ENCODE measurements around the gene XAB2. TPM values are rescaled to one million over a fixed set of nuclear protein-coding genes. Genes with fewer than 3 reads are reported as not detected.
A peak's percentile ranks its signal among the peaks of the same experiment; 100 is the strongest.

The XAB2 gene
- total and polyA plus RNA-seq, 2 donors (not counting 3 experiments of a cell fraction or from before 2014, with no cell fraction given), result 37.3 to 47.6 TPM

- intact Hi-C loops (cut with micrococcal nuclease) (no loop called here), dilution Hi-C loops (cut with MboI; ENCODE audit: extremely low pct_ligation_motif_present, low sequenced_read_pairs) (no loop called here)
- Histone ChIP-seq H3K9me3 (replicated peaks; ENCODE audit: control insufficient read depth, insufficient read depth, low read length) (no peaks in the 10 kb centered on the region), H3K36me3 (ENCODE audit: control insufficient read depth in 2 of 2, extremely low read depth in 1 of 2, insufficient read depth in 2 of 2, low read length in 2 of 2) (no peaks in the 10 kb centered on the region), H3K79me2 (ENCODE audit: control insufficient read depth, insufficient read depth, low read length) (no peaks in the 10 kb centered on the region), H3K9ac (replicated peaks; ENCODE audit: extremely low read depth, insufficient read depth, low read length) (no peak overlapping the region), H3K4me1 (ENCODE audit: control insufficient read depth, extremely low read depth, insufficient read depth, low read length) (peaks cover 7% of the 10 kb centered on the region), H4K20me1 (replicated peaks; ENCODE audit: control insufficient read depth, extremely low read depth, insufficient read depth, low read length) (no peaks in the 10 kb centered on the region), H3K9me1 (replicated peaks; ENCODE audit: control insufficient read depth, extremely low read depth, insufficient read depth, low read length) (no peaks in the 10 kb centered on the region), H3K27me3 (ENCODE audit: control insufficient read depth in 2 of 2, insufficient read depth in 2 of 2, low read length in 2 of 2) (no peaks in the 10 kb centered on the region), H3K4me2 (ENCODE audit: insufficient read depth, low read length) (no peak overlapping the region), H3K27ac (ENCODE audit: insufficient read depth, low read depth, low read length) (no peak overlapping the region), H2AFZ (ENCODE audit: low read depth, low read length) (no peak overlapping the region), H3K4me3 (replicated peaks in 1 of 3; ENCODE audit: insufficient read depth in 1 of 3, low read depth in 1 of 3, low read length in 3 of 3) (no peak overlapping the region)
- no peak for TF ChIP-seq JUN (IDR thresholded peaks at IDR 0.05; ENCODE audit: borderline replicate concordance, insufficient read depth, insufficient read length, low read depth)
- TF ChIP-seq, protein P1, sequence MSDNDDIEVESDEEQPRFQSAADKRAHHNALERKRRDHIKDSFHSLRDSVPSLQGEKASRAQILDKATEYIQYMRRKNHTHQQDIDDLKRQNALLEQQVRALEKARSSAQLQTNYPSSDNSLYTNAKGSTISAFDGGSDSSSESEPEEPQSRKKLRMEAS (IDR thresholded peaks at IDR 0.05; ENCODE audit: insufficient read depth, insufficient read length), result peak; percentile 62
- BruUV-seq (replicated peaks), result no TSS peak
- ChIA-PET CTCF (no interaction called here), POLR2A (no interaction called here)
- DNase-seq (ENCODE audit: low read depth, low spot score) (no peak), FAIRE-seq (no peak)
These were observed 10.6 kb upstream of the XAB2 start for GRCh38 chr19:7639863-7640348.

DNA sequence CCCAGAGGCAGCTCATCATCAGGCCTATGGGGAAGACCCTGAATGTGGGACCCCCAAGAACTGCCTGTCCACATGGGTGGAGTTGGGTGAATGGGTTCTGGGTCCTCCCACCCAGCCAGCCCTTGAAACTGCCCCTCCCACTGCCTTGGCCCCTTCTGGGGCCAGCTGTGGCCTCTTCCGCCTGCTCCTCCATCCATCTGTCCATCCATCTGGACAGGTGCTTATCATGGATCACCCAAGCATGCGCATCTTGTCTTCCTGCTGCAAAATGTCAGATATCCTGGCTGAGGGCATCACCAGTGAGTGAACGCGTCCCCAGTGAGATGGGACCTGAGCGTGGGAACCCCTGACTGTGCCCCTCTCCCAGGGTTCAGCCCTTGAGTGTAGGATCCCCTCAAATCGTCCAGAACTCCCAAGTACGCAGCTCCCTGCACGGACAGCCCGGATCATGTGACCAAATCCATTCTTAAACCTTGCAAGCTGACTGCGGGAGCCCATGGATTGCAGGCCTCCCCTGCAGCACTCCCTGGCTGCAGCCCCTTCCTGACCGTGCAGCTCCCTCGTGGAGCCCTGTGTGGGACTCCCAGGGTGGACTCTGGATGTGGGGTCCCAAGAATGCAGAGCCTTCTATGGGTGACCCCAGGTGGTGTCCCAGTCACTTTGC, 9.6 kb upstream of the XAB2 start:
- Histone ChIP-seq H3K79me2 (ENCODE audit: control insufficient read depth, insufficient read depth, low read length) (no peaks in the 10 kb centered on the region), H3K4me2 (ENCODE audit: insufficient read depth, low read length) (no peak overlapping the region), H2AFZ (ENCODE audit: low read depth, low read length) (no peak overlapping the region), H3K4me1 (ENCODE audit: control insufficient read depth, extremely low read depth, insufficient read depth, low read length) (peaks cover 7% of the 10 kb centered on the region), H3K9me1 (replicated peaks; ENCODE audit: control insufficient read depth, extremely low read depth, insufficient read depth, low read length) (no peaks in the 10 kb centered on the region), H3K27ac (ENCODE audit: insufficient read depth, low read depth, low read length) (no peak overlapping the region), H3K4me3 (replicated peaks in 1 of 3; ENCODE audit: insufficient read depth in 1 of 3, low read depth in 1 of 3, low read length in 3 of 3) (no peak overlapping the region), H3K9me3 (replicated peaks; ENCODE audit: control insufficient read depth, insufficient read depth, low read length) (no peaks in the 10 kb centered on the region), H4K20me1 (replicated peaks; ENCODE audit: control insufficient read depth, extremely low read depth, insufficient read depth, low read length) (no peaks in the 10 kb centered on the region), H3K9ac (replicated peaks; ENCODE audit: extremely low read depth, insufficient read depth, low read length) (no peak overlapping the region), H3K27me3 (ENCODE audit: control insufficient read depth in 2 of 2, insufficient read depth in 2 of 2, low read length in 2 of 2) (no peaks in the 10 kb centered on the region), H3K36me3 (ENCODE audit: control insufficient read depth in 2 of 2, extremely low read depth in 1 of 2, insufficient read depth in 2 of 2, low read length in 2 of 2) (no peaks in the 10 kb centered on the region)
- FAIRE-seq (no peak), DNase-seq (ENCODE audit: low read depth, low spot score) (no peak)
- TF ChIP-seq CTCF (IDR thresholded peaks at IDR 0.05; ENCODE audit: extremely low read depth in 1 of 2, insufficient read depth in 1 of 2, low read depth in 1 of 2, low read length in 2 of 2), result no peak
- no peak for TF ChIP-seq JUN (IDR thresholded peaks at IDR 0.05; ENCODE audit: borderline replicate concordance, insufficient read depth, insufficient read length, low read depth)
- TF ChIP-seq GATA2 (IDR thresholded peaks at IDR 0.05; ENCODE audit: insufficient read depth, insufficient read length, low read depth, low read length), result no peak
- TF ChIP-seq, protein P1 (IDR thresholded peaks at IDR 0.05; ENCODE audit: insufficient read depth, insufficient read length), result no peak
- TF ChIP-seq EZH2 (IDR thresholded peaks at IDR 0.05; ENCODE audit: borderline replicate concordance, low read depth, low read length, severe bottlenecking), result no peak
- TF ChIP-seq MYC (IDR thresholded peaks at IDR 0.05; ENCODE audit: low read depth, low read length), result no peak
- no peak for TF ChIP-seq POLR2A (IDR thresholded peaks at IDR 0.05; ENCODE audit: low read depth, low read length)
- TF ChIP-seq FOS (IDR thresholded peaks at IDR 0.05; ENCODE audit: borderline replicate concordance, insufficient read depth, low read length), result no peak
- ChIA-PET CTCF (interaction anchor here (1.3 kb wide), 1 partner anchor 9 kb away, joined by 4 read pairs; the partner anchor contains the start of genes PET100 and XAB2), POLR2A (no interaction called here)
- intact Hi-C loops (cut with micrococcal nuclease), result no loop called here
- dilution Hi-C loops (cut with MboI; ENCODE audit: extremely low pct_ligation_motif_present, low sequenced_read_pairs), result no loop called here
- BruUV-seq (replicated peaks), result no TSS peak

Data from endothelial cell of umbilical vein (primary cell).